Neural progenitor cell (in vitro differentiated cells): ENCODE data around the gene KRT10. TPM values are rescaled to one million over a fixed set of nuclear protein-coding genes. Genes with fewer than 3 reads are reported as not detected.

ENCODE experiments used
- DNase-seq: peaks from one replicate; pipeline ENCODE4 v3.0.0-alpha.2; 2016; ENCODE audit warnings: low spot score
- H2AFZ ChIP-seq: fragments of 200-600 bp; sonication (generic); replicated peaks from 2 replicates; pipeline ENCODE4 v1.6.1; 2016; ENCODE audit warnings: antibody characterized with exemption
- H3F3A ChIP-seq: fragments of 200-600 bp; sonication (generic); 2 replicates; pipeline ENCODE4 v1.6.1; 2016; ENCODE audit warnings: antibody characterized with exemption, low read depth
- H3K27ac ChIP-seq: fragments of 200-600 bp; sonication (generic); 2 replicates; pipeline ENCODE4 v1.5.1; 2016; ENCODE audit warnings: mild to moderate bottlenecking
- H3K27me3 ChIP-seq: fragments of 200-600 bp; sonication (generic); 2 replicates; pipeline ENCODE4 v1.6.1; 2016; ENCODE audit warnings: mild to moderate bottlenecking, moderate library complexity
- H3K36me3 ChIP-seq: fragments of 200-600 bp; sonication (generic); 2 replicates; pipeline ENCODE4 v1.5.1; 2016
- H3K4me1 ChIP-seq: fragments of 200-600 bp; sonication (generic); 2 replicates; pipeline ENCODE4 v1.6.1; 2016; ENCODE audit warnings: mixed run types
- H3K4me2 ChIP-seq: fragments of 200-600 bp; sonication (generic); 2 replicates; pipeline ENCODE4 v1.6.1; 2016
- H3K4me3 ChIP-seq: fragments of 200-600 bp; sonication (generic); 2 replicates; pipeline ENCODE4 v1.5.1; 2016
- H3K79me2 ChIP-seq: fragments of 200-600 bp; sonication (generic); 2 replicates; pipeline ENCODE4 v1.6.1; 2016; ENCODE audit warnings: low read depth
- H3K9ac ChIP-seq: fragments of 200-600 bp; sonication (generic); 2 replicates; pipeline ENCODE4 v1.6.1; 2016
- H3K9me3 ChIP-seq: fragments of 200-600 bp; sonication (generic); 2 replicates; pipeline ENCODE4 v1.5.1; 2016; ENCODE audit warnings: low read depth
- H4K20me1 ChIP-seq: fragments of 200-600 bp; sonication (generic); 2 replicates; pipeline ENCODE4 v1.6.1; 2016; ENCODE audit warnings: low read depth
- H3K27ac Mint-ChIP-seq: 3 replicates; pipeline ENCODE4 v1.8.0; 2021; ENCODE audit warnings: mixed read lengths
- H3K27me3 Mint-ChIP-seq: 2 replicates; pipeline ENCODE4 v1.8.0; 2022; ENCODE audit warnings: low read depth, mild to moderate bottlenecking, inconsistent platforms, moderate library complexity, mixed read lengths; ENCODE audit not compliant: insufficient read depth
- H3K36me3 Mint-ChIP-seq: 3 replicates; pipeline ENCODE4 v1.8.0; 2021; ENCODE audit warnings: mixed read lengths
- H3K4me1 Mint-ChIP-seq: 3 replicates; pipeline ENCODE4 v1.8.0; 2021; ENCODE audit warnings: mixed read lengths
- H3K4me3 Mint-ChIP-seq: 3 replicates; pipeline ENCODE4 v1.8.0; 2021; ENCODE audit warnings: mild to moderate bottlenecking, moderate library complexity, mixed read lengths
- H3K9me3 Mint-ChIP-seq: 3 replicates; pipeline ENCODE4 v1.8.0; 2020; ENCODE audit warnings: mixed read lengths
- EZH2 ChIP-seq: fragments of 200-600 bp; sonication (generic); IDR thresholded peaks from 2 replicates; pipeline ENCODE4 v1.6.1; 2017; ENCODE audit warnings: antibody characterized with exemption, mild to moderate bottlenecking, moderate library complexity
- EZH2phosphoT487 ChIP-seq: fragments of 200-600 bp; sonication (generic); IDR thresholded peaks from 2 replicates; pipeline ENCODE4 v1.6.1; 2017; ENCODE audit warnings: antibody characterized with exemption
- total RNA-seq: library from RNA; depleted of rRNA; stranded (reverse); fragments of >200 nt; gene quantifications from 2 replicates; pipeline ENCODE4 v1.2.3, GENCODE V29; 2015; ENCODE audit warnings: low replicate concordance
- TF ChIP-seq, protein P1 (sequence below): fragments of 200-600 bp; sonication (generic); IDR thresholded peaks from 2 replicates; pipeline ENCODE4 v1.5.1; 2017; ENCODE audit warnings: antibody characterized with exemption, mild to moderate bottlenecking

Gene KRT10
- total RNA-seq, 1 donor from 2014 or later = 7.5 TPM

DNA sequence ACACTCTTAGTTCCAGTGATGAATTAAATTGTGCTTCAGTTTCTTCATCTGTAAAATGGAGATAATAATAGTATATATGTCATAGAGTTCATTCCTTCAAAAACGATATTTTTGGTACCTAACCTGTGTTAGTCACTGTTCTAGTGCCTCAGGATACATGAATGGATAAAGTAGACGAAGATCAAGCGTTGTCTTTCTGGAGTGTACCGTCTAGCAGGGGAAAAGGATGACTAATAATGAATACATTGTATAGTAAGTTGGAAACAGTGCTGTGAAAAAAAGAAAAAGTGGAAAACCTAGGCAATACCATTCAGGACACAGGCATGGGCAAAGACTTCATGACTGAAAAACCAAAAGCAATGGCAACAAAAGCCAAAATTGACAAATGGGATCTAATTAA is 8.6 kb downstream of the KRT10 start:
- H3K27ac Mint-ChIP-seq = no peak overlapping the region
- Histone ChIP-seq H3K9me3 (no peaks in the 10 kb centered on the region), H3K9ac (no peak overlapping the region), H2AFZ (no peak overlapping the region), H3K27ac (no peak overlapping the region), H3K4me1 (peaks cover 4% of the 10 kb centered on the region), H3K4me2 (no peak overlapping the region), H3K36me3 (no peaks in the 10 kb centered on the region), H3K79me2 (peaks cover 7% of the 10 kb centered on the region), H3K4me3 (no peak overlapping the region), H3F3A (peaks cover 22% of the 10 kb centered on the region), H3K27me3 (peaks cover 64% of the 10 kb centered on the region), H4K20me1 (no peaks in the 10 kb centered on the region)
- H3K9me3 Mint-ChIP-seq = no peaks in the 10 kb centered on the region
- TF ChIP-seq, protein P1, sequence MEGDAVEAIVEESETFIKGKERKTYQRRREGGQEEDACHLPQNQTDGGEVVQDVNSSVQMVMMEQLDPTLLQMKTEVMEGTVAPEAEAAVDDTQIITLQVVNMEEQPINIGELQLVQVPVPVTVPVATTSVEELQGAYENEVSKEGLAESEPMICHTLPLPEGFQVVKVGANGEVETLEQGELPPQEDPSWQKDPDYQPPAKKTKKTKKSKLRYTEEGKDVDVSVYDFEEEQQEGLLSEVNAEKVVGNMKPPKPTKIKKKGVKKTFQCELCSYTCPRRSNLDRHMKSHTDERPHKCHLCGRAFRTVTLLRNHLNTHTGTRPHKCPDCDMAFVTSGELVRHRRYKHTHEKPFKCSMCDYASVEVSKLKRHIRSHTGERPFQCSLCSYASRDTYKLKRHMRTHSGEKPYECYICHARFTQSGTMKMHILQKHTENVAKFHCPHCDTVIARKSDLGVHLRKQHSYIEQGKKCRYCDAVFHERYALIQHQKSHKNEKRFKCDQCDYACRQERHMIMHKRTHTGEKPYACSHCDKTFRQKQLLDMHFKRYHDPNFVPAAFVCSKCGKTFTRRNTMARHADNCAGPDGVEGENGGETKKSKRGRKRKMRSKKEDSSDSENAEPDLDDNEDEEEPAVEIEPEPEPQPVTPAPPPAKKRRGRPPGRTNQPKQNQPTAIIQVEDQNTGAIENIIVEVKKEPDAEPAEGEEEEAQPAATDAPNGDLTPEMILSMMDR = no peak
- TF ChIP-seq EZH2 (no peak), EZH2phosphoT487 (no peak)
- DNase-seq = no peak
- H3K27me3 Mint-ChIP-seq = peaks cover 2% of the 10 kb centered on the region
- H3K4me1 Mint-ChIP-seq = peaks cover 9% of the 10 kb centered on the region
- peaks cover 3% of the 10 kb centered on the region for H3K36me3 Mint-ChIP-seq
- no peak overlapping the region for H3K4me3 Mint-ChIP-seq

GRCh38 chr17:40812639-40813038 is 9.8 kb downstream of the KRT10 start:
- TF ChIP-seq EZH2 (no peak), EZH2phosphoT487 (no peak)
- TF ChIP-seq, protein P1 = no peak
- peaks cover 3% of the 10 kb centered on the region for H3K36me3 Mint-ChIP-seq

GRCh38 chr17:40810494-40810893 is 11.9 kb downstream of the KRT10 start:
- Mint-ChIP-seq H3K27me3 (no peaks in the 10 kb centered on the region), H3K27ac (no peak overlapping the region), H3K4me3 (no peak overlapping the region), H3K36me3 (no peaks in the 10 kb centered on the region), H3K9me3 (no peaks in the 10 kb centered on the region), H3K4me1 (no peaks in the 10 kb centered on the region)
- no peak for DNase-seq
- Histone ChIP-seq H3K27me3 (peaks cover 97% of the 10 kb centered on the region), H3K9me3 (no peaks in the 10 kb centered on the region), H3F3A (no peaks in the 10 kb centered on the region), H2AFZ (no peak overlapping the region), H3K4me3 (no peak overlapping the region), H3K4me1 (no peaks in the 10 kb centered on the region), H3K4me2 (no peak overlapping the region), H3K9ac (no peak overlapping the region), H3K36me3 (no peaks in the 10 kb centered on the region), H3K27ac (no peak overlapping the region), H3K79me2 (no peaks in the 10 kb centered on the region), H4K20me1 (no peaks in the 10 kb centered on the region)
- TF ChIP-seq EZH2 (no peak), EZH2phosphoT487 (no peak)
- TF ChIP-seq, protein P1 = no peak

More at GRCh38 chr17:40812639-40813038, 9.8 kb downstream of the KRT10 start:
- H3K27me3 ChIP-seq = peaks cover 75% of the 10 kb centered on the region
- H3K27me3 Mint-ChIP-seq = peaks cover 2% of the 10 kb centered on the region
- no peaks in the 10 kb centered on the region for H3K79me2 ChIP-seq
- H3K4me1 Mint-ChIP-seq = peaks cover 3% of the 10 kb centered on the region
- no peak overlapping the region for H3K4me2 ChIP-seq
- H3K27ac Mint-ChIP-seq = no peak overlapping the region
- peaks cover 12% of the 10 kb centered on the region for H3F3A ChIP-seq
- no peak for DNase-seq
- no peak overlapping the region for H3K4me3 ChIP-seq
- H3K36me3 ChIP-seq = no peaks in the 10 kb centered on the region
- H3K27ac ChIP-seq = no peak overlapping the region
- H3K4me1 ChIP-seq = no peaks in the 10 kb centered on the region
- no peaks in the 10 kb centered on the region for H3K9me3 Mint-ChIP-seq
- no peak overlapping the region for H3K4me3 Mint-ChIP-seq
- no peaks in the 10 kb centered on the region for H3K9me3 ChIP-seq
- H4K20me1 ChIP-seq = no peaks in the 10 kb centered on the region
- H2AFZ ChIP-seq = no peak overlapping the region
- no peak overlapping the region for H3K9ac ChIP-seq
